Right cardiac atrium (tissue), 5 donors: ENCODE results near the gene COL19A1. TPM values are rescaled to one million over a fixed set of nuclear protein-coding genes. Genes with fewer than 3 reads are reported as not detected.

ENCODE experiments used
- ATAC-seq, 2 donors: fragments of 200-7000 bp; cut with Tn5 transposase; one replicate each; pipeline versions ENCODE4 v1.8.0 to v1.9.1; 2020; ENCODE audit warnings: moderate library complexity in 2 of 2, mild to moderate bottlenecking in 1 of 2
- DNase-seq, 3 donors: peaks; one replicate each; pipeline ENCODE4 v3.0.0-alpha.2; 2020
- H3K27ac ChIP-seq: one replicate; pipeline ENCODE4 v1.5.1; 2013; ENCODE audit warnings: mild to moderate bottlenecking, low read length, control low read depth, moderate library complexity
- H3K27me3 ChIP-seq: one replicate; pipeline ENCODE4 v1.6.1; 2013; ENCODE audit not compliant: control insufficient read depth, insufficient read depth
- H3K4me1 ChIP-seq: one replicate; pipeline ENCODE4 v1.6.1; 2013; ENCODE audit warnings: low read length; ENCODE audit not compliant: control insufficient read depth, insufficient read depth
- H3K4me3 ChIP-seq: one replicate; pipeline ENCODE4 v1.5.1; 2013; ENCODE audit warnings: low read length, control low read depth
- H3K9me3 ChIP-seq: one replicate; pipeline ENCODE4 v1.6.1; 2013; ENCODE audit warnings: low read length; ENCODE audit not compliant: control insufficient read depth
- WGBS: extraction: QIAGEN DNeasy Blood & Tissue Kit; methylation state at CpG from one replicate; pipeline ENCODE4 v1.1.7; 2013; 5-methylcytosine and 5-hydroxymethylcytosine counted together
- intact Hi-C, 4 donors: fragments of 100-400 bp; cut with DNase I; formaldehyde crosslinking; loops; one replicate each; pipeline versions ENCODE4 v1.11.0 to v1.14.0; 2022 to 2023
- polyA plus RNA-seq: library from polyadenylated mRNA; stranded (reverse); fragments of 200-250 nt; gene quantifications from one replicate; pipeline ENCODE4 v1.2.3, GENCODE V29; 2013
- total RNA-seq, 4 donors: library from RNA; stranded (reverse); fragmentation: NEBNext Ultra II Directional; extraction: Animal tissue kit (Norgen Biotek cat#: 25700); gene quantifications; one replicate each; pipeline ENCODE4 v1.2.1, GENCODE V29; 2021
- donor health status: healthy with polysubstance abuse.
- donor health status: DM: no; HTN: yes; CAD: no.
- donor health status: DM: no; HTN: no; CAD: no.
- donor health status: DM: no; HTN: yes; CAD: no; lungs with severe emphysema.
- donor health status: DM: yes; HTN: yes; CAD: no.

The COL19A1 gene
- total and polyA plus RNA-seq, 5 donors: 1.0 to 6.0 (median 3.6) TPM

- H3K4me1 ChIP-seq: no peaks in the 10 kb centered on the region
- no peak overlapping the region for H3K27ac ChIP-seq
- DNase-seq (no peak), ATAC-seq (no peak)
- no peaks in the 10 kb centered on the region for H3K27me3 ChIP-seq
- intact Hi-C loops: no loop called here
- no peak overlapping the region for H3K4me3 ChIP-seq
- WGBS: 79% methylated on average over 1 of the region's 1 CpG
- H3K9me3 ChIP-seq: no peaks in the 10 kb centered on the region
Measured at GRCh38 chr6:70062010-70062409, 195.7 kb downstream of the COL19A1 start.

GRCh38 chr6:70072540-70073179, 206.3 kb downstream of the COL19A1 start:
- Histone ChIP-seq H3K27me3 (no peaks in the 10 kb centered on the region), H3K27ac (no peak overlapping the region), H3K9me3 (no peaks in the 10 kb centered on the region), H3K4me3 (no peak overlapping the region), H3K4me1 (no peaks in the 10 kb centered on the region)
- 69% methylated on average over 1 of the region's 1 CpG for WGBS
- ATAC-seq (no peak), DNase-seq (no peak)
- intact Hi-C loops: no loop called here

DNA sequence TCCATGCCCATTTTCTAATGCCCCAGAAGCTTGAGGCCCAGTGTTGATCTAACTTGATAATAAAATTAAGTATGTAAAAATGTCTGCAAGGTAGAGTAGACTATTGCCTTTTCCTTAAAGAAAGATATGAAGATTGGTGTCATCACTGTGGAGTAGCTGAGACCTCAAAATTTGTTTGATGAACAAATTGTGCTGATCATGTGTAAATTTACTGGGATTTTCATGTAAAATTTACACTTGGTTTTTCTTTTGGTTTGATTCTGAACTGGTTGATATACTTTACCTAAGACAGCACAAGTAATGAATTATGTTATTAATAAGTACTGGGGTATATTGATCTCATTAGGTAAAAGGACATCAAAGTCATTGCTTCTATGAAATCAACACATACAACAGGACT, 207.3 kb downstream of the COL19A1 start:
- H3K4me1 ChIP-seq: no peaks in the 10 kb centered on the region
- no peak overlapping the region for H3K4me3 ChIP-seq
- no peaks in the 10 kb centered on the region for H3K27me3 ChIP-seq
- ATAC-seq: no peak
- H3K27ac ChIP-seq: no peak overlapping the region
- H3K9me3 ChIP-seq: no peaks in the 10 kb centered on the region
- intact Hi-C loops: no loop called here
- DNase-seq: no peak

DNA sequence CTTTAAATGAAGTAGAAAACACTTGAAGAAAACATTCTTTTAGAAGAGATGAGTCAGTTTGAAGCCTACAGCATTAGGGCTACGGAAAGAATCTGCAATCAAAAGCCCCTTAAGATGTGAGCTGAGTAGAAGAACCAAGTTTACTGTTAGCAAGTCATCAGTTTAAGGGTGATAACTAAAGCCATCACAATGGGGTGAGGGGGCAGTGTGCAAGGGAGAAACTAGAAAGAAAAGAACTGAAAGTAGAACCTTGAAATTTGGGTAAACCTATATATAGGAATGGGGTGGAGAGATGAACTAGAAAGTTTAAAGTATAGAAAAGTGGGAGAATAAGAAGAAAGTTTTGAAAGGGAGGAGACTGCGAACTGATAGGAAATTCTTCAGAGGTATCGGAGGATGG, 212.9 kb downstream of the COL19A1 start:
- Histone ChIP-seq H3K4me3 (no peak overlapping the region), H3K4me1 (no peaks in the 10 kb centered on the region), H3K9me3 (no peaks in the 10 kb centered on the region), H3K27me3 (no peaks in the 10 kb centered on the region), H3K27ac (no peak overlapping the region)
- 82% methylated on average over 3 of the region's 3 CpGs for whole genome bisulfite sequencing
- intact Hi-C loops: no loop called here
- DNase-seq: no peak
- ATAC-seq: no peak

DNA sequence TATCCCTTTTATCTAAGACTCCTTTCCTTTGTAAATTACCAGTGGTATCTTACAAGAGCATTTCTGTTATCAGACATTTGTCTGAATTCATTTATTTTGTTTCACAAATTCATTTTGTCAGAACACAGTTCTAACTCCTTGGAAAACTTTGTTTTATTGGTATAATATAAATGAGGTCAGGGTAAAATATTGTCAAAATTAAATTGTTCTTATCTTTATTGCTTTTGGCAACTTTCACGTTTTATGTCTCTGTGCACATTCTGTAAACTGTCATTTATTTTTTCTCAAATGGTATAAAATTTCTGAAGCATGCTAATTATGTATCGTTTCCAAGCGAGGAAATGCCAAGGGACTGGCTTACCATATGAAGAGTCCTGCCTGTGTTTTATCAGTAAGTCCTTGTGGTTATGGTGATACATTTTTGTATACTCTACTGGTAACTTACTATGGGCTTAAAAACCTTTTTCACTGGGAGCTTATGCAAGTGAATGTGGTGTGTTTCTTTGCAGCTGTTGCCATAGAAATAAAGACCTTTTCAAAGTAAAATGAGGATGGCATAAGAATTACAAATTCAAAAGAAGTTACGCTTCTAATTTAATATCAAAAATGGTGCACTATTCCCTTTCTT, 214.2 kb downstream of the COL19A1 start:
- no peak overlapping the region for H3K4me3 ChIP-seq
- DNase-seq (no peak), ATAC-seq (no peak)
- no peak overlapping the region for H3K27ac ChIP-seq
- no peaks in the 10 kb centered on the region for H3K4me1 ChIP-seq
- intact Hi-C loops: no loop called here
- no peaks in the 10 kb centered on the region for H3K9me3 ChIP-seq
- H3K27me3 ChIP-seq: no peaks in the 10 kb centered on the region
- 54% methylated on average over 4 of the region's 4 CpGs for WGBS

- no peak for ATAC-seq
- Histone ChIP-seq H3K4me1 (no peaks in the 10 kb centered on the region), H3K27me3 (no peaks in the 10 kb centered on the region), H3K27ac (no peak overlapping the region), H3K9me3 (no peaks in the 10 kb centered on the region), H3K4me3 (no peak overlapping the region)
- no peak for DNase-seq
- WGBS: 77% methylated on average over 6 of the region's 7 CpGs
- intact Hi-C loops: no loop called here
Measured at GRCh38 chr6:70082830-70083229, 216.5 kb downstream of the COL19A1 start.

DNA sequence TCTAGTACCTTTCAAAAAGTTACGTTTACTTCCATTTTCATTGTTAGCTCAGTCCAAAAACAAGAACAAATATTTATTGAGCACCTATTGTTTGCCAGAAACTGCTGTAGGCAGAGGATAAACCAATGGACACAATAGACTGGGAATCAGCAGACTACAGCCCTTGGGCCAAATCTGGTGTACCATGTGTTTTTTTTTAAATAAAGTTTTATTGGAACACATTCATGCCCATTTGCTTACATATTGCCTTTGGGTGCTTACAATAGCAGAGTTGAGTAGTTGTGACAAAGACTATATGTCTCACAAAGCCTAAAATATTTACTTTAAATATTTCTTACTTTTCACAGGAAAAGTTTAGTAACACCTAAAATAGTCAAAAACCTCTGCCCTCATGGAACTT, 220.4 kb downstream of the COL19A1 start:
- H3K27me3 ChIP-seq: no peaks in the 10 kb centered on the region
- H3K9me3 ChIP-seq: no peaks in the 10 kb centered on the region
- no peak overlapping the region for H3K27ac ChIP-seq
- no peak overlapping the region for H3K4me3 ChIP-seq
- no peaks in the 10 kb centered on the region for H3K4me1 ChIP-seq
- intact Hi-C loops: no loop called here
- DNase-seq: no peak
- ATAC-seq: no peak
- WGBS: 83% methylated on average over 1 of the region's 1 CpG

- Histone ChIP-seq H3K27me3 (no peaks in the 10 kb centered on the region), H3K4me1 (no peaks in the 10 kb centered on the region), H3K9me3 (no peaks in the 10 kb centered on the region), H3K4me3 (no peak overlapping the region), H3K27ac (no peak overlapping the region)
- DNase-seq (no peak), ATAC-seq (no peak)
- intact Hi-C loops: no loop called here
- 86% methylated on average over 1 of the region's 1 CpG for WGBS
Measured at GRCh38 chr6:70094156-70094555, 227.8 kb downstream of the COL19A1 start.

DNA sequence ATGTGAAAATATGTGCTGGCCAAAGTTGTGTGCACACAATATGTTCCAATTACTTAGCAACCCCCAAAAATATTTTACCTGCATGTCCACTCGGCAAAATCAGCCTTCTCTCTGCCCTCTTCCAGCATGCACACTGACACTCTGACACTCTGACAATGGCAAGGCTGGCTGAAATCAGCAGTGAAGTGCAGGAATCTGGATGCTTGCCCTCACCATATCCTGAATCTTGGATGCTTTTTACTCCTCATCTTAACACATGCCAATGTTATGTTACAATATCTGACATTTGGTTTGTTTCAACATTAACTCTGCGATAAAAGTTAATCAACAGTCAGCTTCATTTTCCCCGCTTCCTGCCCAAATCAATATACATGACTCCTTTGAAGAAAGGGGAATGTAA, 233.4 kb downstream of the COL19A1 start:
- no peaks in the 10 kb centered on the region for H3K9me3 ChIP-seq
- H3K4me1 ChIP-seq: peaks cover 2% of the 10 kb centered on the region
- WGBS: 34% methylated on average over 3 of the region's 3 CpGs
- H3K27ac ChIP-seq: no peak overlapping the region
- no peak overlapping the region for H3K4me3 ChIP-seq
- no peak for DNase-seq
- intact Hi-C loops: loop anchor here in 1 of 4 donors (10.0 kb wide), 1 partner anchor 265 kb away; no protein-coding TSS in a partner anchor
- no peak for ATAC-seq
- no peaks in the 10 kb centered on the region for H3K27me3 ChIP-seq

DNA sequence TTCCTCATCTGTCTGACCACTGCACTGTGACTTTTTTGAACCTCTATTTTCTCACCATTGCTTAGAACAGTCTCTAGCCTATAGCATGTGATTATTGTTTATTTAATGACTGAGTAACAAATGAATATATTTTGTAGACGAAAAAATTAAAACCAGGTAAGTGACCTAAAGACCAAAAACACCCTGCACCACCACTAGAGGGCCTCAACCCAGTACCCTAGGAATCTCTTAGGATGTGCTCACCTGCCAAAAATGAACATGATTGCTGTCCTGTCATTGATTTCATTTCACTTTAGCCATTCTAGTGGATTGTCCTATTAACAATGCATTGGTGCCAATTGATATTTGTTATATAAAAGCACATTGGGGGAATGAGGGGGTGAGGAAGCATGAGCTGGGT, 237.4 kb downstream of the COL19A1 start:
- peaks cover 2% of the 10 kb centered on the region for H3K4me1 ChIP-seq
- no peak overlapping the region for H3K4me3 ChIP-seq
- WGBS: 92% methylated on average over 1 of the region's 1 CpG
- no peaks in the 10 kb centered on the region for H3K27me3 ChIP-seq
- intact Hi-C loops: loop anchor here in 1 of 4 donors (10.0 kb wide), 1 partner anchor 269 kb away; no protein-coding TSS in a partner anchor
- ATAC-seq (no peak), DNase-seq (no peak)
- no peaks in the 10 kb centered on the region for H3K9me3 ChIP-seq
- no peak overlapping the region for H3K27ac ChIP-seq

DNA sequence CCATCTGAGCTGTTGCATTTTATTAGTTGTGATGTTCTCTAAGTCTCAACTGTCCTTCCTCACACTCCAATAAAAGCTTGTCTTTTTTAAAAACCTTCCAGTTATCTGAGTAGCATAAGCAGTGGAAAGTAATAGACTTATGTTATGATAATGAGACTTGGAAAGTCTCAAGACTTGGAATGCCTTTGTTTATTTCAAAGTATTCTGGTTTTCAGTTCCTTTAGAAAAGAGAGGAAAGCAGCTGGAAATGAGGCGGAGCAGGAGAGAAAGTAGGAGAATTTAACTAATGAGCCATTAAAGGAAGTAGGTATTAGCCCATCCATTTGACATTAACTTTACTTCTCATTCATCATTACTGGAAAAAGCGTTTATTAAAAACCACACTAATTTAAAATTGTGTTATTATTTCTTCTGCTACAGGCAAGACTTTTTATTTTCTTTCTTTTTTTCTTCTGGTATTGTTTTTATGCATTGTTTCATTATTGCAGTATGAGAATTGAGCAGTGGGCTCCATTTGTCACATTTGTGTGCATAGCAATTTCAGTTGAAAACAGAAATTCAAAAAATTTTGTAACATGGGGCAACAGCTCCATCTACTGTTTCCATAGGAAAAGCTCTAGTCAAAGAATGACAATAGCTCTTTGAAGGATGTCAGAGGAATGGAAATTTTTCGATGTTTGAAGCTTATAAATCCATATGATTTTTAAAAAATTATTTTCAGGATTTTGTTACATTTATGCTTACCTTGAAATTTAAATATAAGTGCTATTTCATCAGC, 241.7 kb downstream of the COL19A1 start:
- intact Hi-C loops: loop anchor here (2.0 to 10.0 kb wide), 3 partner anchors 271 to 273 kb away; no protein-coding TSS in a partner anchor
- H3K9me3 ChIP-seq: no peaks in the 10 kb centered on the region
- H3K4me1 ChIP-seq: no peaks in the 10 kb centered on the region
- no peak overlapping the region for H3K4me3 ChIP-seq
- H3K27me3 ChIP-seq: no peaks in the 10 kb centered on the region
- 62% methylated on average over 3 of the region's 3 CpGs for WGBS
- no peak for DNase-seq
- no peak overlapping the region for H3K27ac ChIP-seq
- ATAC-seq: no peak
